Fibroblast of the aortic adventitia (primary cell): ENCODE results near the gene TNK1. TPM values are rescaled to one million over a fixed set of nuclear protein-coding genes. Genes with fewer than 3 reads are reported as not detected.

Source experiments
- DNase-seq: peaks from one replicate; pipeline ENCODE4 v3.0.0-alpha.2; 2010; ENCODE audit warnings: low read depth
- H3K4me3 ChIP-seq: 2 replicates; pipeline ENCODE4 v1.5.1; 2011; ENCODE audit warnings: low read depth, mild to moderate bottlenecking, control low read depth, low read length, moderate library complexity
- total RNA-seq: library from RNA; depleted of rRNA; stranded (reverse); fragments of >200 nt; gene quantifications from 2 replicates; pipeline ENCODE4 v1.2.3, GENCODE V29; 2012; ENCODE audit warnings: low replicate concordance
- TF ChIP-seq, protein P1 (sequence below): IDR thresholded peaks from 2 replicates; pipeline ENCODE4 v1.5.1; 2011; ENCODE audit warnings: mild to moderate bottlenecking, low read length, control low read depth, inconsistent platforms; ENCODE audit not compliant: insufficient read depth

The TNK1 gene
- total RNA-seq, 1 donor, result under 0.01 TPM

DNA sequence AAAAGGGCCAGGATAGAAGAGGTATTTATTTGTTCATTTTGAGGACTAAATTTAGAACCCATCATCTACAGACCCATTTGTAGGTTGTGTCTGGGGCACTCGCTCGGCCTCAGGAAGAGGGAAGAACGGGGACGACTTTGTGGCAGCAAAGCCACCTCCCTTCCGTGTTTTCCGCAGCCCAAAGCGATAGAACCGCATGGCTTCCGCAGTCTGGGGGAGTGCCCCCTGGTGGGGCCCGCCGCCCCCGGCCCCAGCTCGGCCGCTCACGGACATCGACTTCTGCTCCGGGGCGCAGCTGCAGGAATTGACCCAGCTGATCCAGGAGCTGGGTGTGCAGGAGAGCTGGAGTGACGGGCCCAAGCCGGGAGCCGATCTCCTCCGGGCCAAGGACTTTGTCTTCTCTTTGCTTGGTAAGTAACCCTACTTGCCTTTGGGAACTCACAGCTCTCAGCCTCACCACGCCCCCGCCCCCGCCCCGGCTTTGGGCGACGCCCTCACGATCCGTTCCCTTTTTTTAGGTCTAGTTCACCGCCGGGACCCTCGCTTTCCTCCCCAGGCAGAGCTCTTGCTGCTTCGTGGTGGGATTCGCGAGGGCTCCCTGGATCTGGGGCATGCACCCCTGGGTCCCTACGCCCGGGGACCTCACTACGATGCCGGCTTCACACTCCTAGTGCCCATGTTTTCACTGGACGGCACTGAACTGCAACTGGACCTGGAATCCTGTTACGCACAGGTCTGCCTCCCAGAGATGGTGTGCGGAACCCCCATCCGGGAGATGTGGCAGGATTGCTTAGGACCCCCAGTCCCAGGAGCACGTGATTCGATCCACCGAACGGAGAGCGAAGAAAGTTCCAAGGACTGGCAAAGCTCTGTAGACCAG, 55.0 kb downstream of the TNK1 start:
- TF ChIP-seq, protein P1, sequence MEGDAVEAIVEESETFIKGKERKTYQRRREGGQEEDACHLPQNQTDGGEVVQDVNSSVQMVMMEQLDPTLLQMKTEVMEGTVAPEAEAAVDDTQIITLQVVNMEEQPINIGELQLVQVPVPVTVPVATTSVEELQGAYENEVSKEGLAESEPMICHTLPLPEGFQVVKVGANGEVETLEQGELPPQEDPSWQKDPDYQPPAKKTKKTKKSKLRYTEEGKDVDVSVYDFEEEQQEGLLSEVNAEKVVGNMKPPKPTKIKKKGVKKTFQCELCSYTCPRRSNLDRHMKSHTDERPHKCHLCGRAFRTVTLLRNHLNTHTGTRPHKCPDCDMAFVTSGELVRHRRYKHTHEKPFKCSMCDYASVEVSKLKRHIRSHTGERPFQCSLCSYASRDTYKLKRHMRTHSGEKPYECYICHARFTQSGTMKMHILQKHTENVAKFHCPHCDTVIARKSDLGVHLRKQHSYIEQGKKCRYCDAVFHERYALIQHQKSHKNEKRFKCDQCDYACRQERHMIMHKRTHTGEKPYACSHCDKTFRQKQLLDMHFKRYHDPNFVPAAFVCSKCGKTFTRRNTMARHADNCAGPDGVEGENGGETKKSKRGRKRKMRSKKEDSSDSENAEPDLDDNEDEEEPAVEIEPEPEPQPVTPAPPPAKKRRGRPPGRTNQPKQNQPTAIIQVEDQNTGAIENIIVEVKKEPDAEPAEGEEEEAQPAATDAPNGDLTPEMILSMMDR, result no peak
- no peak for DNase-seq
- H3K4me3 ChIP-seq, result peak overlapping the region; percentile 38

DNA sequence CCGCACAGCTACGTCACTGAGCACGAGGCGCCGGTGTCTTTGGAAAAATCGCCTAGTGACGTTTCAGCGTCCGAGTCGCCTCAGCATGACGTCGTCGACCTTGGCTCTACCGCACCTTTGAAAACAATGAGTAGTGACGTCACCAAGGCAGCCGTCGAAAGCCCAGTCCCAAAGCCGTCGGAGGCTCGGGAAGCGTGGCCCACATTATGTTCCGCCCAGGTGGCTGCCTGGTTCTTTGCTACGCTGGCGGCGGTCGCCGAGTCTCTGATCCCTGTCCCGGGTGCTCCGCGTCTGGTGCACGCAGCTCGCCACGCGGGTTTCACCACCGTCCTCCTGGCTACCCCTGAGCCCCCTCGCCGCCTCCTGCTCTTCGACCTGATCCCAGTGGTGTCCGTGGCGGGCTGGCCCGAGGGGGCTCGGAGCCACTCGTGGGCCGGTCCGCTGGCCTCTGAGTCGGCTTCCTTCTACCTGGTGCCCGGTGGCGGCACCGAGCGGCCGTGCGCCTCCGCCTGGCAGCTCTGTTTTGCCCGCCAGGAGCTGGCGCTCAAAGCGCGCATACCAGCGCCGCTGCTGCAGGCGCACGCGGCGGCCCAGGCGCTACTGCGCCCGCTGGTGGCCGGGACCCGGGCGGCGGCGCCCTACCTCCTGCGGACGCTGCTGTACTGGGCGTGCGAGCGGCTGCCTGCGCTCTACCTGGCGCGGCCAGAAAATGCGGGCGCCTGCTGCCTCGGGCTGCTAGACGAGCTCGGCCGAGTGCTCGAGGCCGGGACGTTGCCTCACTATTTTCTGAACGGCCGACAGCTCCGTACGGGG, 55.9 kb downstream of the TNK1 start:
- peak; percentile 63 for DNase-seq
- TF ChIP-seq, protein P1, result peak; percentile 47

DNA sequence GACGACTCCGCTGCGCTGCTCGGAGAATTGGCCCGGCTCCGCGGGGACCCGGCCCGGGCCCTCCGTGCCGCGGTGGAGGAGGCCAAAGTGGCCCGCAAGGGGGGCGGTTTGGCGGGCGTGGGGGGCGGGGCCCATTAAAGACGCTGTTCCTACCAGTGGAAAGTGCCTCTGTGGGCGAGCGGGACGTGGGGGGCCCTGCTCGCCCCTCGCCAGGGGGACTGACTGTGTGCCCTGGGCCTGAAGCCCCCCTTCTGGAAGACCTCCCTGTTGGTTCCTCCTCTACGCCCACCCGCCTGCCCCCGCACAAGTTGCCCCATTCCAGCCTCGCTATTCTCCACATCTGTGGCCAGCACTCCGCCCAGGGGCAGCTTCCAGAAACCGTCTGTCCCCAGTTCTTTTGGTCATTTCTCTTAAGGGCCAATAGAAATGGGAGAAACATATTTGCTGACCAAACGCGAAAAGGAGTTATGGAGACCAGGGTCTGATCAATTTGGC, 56.5 kb downstream of the TNK1 start:
- H3K4me3 ChIP-seq, result peak overlapping the region; percentile 53
- TF ChIP-seq, protein P1, result no peak
- no peak for DNase-seq

More for the DNA sequence above, 55.9 kb downstream of the TNK1 start:
- peak overlapping the region; percentile 53 for H3K4me3 ChIP-seq

DNA sequence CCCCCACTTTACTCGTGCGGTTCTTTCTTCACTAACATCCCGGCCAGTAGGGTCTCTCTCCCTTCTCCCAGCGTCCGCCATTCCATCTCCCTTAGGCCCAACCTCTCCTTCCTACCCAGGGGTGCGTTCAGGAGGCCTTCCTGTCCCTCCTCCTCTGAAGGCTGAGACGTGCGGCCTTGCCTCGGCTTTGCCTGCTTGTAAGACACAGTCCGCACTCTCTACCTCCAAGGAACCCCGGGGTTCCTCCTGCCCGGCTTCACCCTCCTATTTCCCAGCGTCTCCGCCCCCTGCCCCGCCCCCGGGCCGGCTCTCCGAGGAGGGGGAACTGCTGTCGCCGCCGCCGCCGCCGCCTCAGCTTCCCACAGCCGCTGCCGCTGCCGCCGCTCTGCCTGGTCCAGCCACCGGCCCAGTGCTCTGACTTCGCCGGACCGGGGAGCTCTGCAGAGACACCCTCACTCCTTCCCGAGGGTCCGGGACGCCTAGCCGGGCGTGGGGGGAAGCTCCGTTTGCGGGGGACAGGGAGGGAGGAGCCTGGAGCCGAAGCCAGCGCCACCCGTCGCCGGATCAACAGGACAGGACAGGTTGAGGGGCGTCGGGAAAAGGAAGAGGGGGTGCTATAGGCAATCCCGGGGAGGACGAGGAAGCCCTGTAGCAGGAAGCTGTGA, 57.2 kb downstream of the TNK1 start:
- H3K4me3 ChIP-seq, result peak overlapping the region; percentile 35
- no peak for DNase-seq
- TF ChIP-seq, protein P1, result no peak

GRCh38 chr17:7438656-7439460, 58.0 kb downstream of the TNK1 start:
- no peak for DNase-seq
- TF ChIP-seq, protein P1, result no peak
- H3K4me3 ChIP-seq, result peak overlapping the region; percentile 17

Other genes starting within 250 kb of the TNK1 start
- gene ASGR1, start 201.7 kb upstream of the TNK1 start, total RNA-seq, result 0.09 and 2.8 TPM in 2 replicates
- gene DLG4, start 161.3 kb upstream of the TNK1 start, total RNA-seq, result 2.9 and 11.9 TPM in 2 replicates
- 136 and 210 TPM in 2 replicates for gene ACADVL, start 161.2 kb upstream of the TNK1 start, total RNA-seq
- gene DVL2, start 146.6 kb upstream of the TNK1 start, total RNA-seq, result 67.7 and 102 TPM in 2 replicates
- 26.7 and 40.3 TPM in 2 replicates for gene PHF23, start 141.6 kb upstream of the TNK1 start, total RNA-seq
- 293 and 420 TPM in 2 replicates for gene GABARAP, start 138.6 kb upstream of the TNK1 start, total RNA-seq
- gene CTDNEP1, start 129.4 kb upstream of the TNK1 start, total RNA-seq, result 15.3 and 41.2 TPM in 2 replicates
- gene ELP5, start 128.9 kb upstream of the TNK1 start, total RNA-seq, result 31.6 and 35.6 TPM in 2 replicates
- gene CLDN7, start 118.6 kb upstream of the TNK1 start, total RNA-seq, result 3.0 TPM in 1 of 2 replicates, not detected in the other
- gene SLC2A4, start 99.4 kb upstream of the TNK1 start, total RNA-seq, result 0.18 TPM in 1 of 2 replicates, not detected in the other
- gene YBX2, start 86.5 kb upstream of the TNK1 start, total RNA-seq, result not detected in 2 replicates
- gene EIF5A, start 73.5 kb upstream of the TNK1 start, total RNA-seq, result 78.3 and 1,006 TPM in 2 replicates
- gene GPS2, start 65.7 kb upstream of the TNK1 start, total RNA-seq, result 28.4 and 69.1 TPM in 2 replicates
- 17.4 and 17.7 TPM in 2 replicates for gene NEURL4, start 51.8 kb upstream of the TNK1 start, total RNA-seq
- 0.72 TPM in 1 of 2 replicates, not detected in the other for gene ACAP1, start 44.6 kb upstream of the TNK1 start, total RNA-seq
- gene KCTD11, start 28.9 kb upstream of the TNK1 start, total RNA-seq, result 6.1 and 6.9 TPM in 2 replicates
- gene TMEM95, start 25.9 kb upstream of the TNK1 start, total RNA-seq, result not detected in 2 replicates
- 19.5 and 26.9 TPM in 2 replicates for gene PLSCR3, start 13.4 kb downstream of the TNK1 start, total RNA-seq
- gene TMEM256, start 23.0 kb downstream of the TNK1 start, total RNA-seq, result 21.7 and 43.7 TPM in 2 replicates
- 7.0 and 20.3 TPM in 2 replicates for gene NLGN2, start 26.8 kb downstream of the TNK1 start, total RNA-seq
- gene SPEM1, start 39.2 kb downstream of the TNK1 start, total RNA-seq, result not detected in 2 replicates
- gene SPEM2, start 44.5 kb downstream of the TNK1 start, total RNA-seq, result not detected in 2 replicates
- 0.25 TPM in 1 of 2 replicates, not detected in the other for gene SPEM3, start 47.8 kb downstream of the TNK1 start, total RNA-seq
- gene TMEM102, start 54.3 kb downstream of the TNK1 start, total RNA-seq, result 1.6 and 2.2 TPM in 2 replicates
- gene FGF11, start 58.4 kb downstream of the TNK1 start, total RNA-seq, result 0.36 and 1.7 TPM in 2 replicates
- 4.7 and 6.1 TPM in 2 replicates for gene CHRNB1, start 64.0 kb downstream of the TNK1 start, total RNA-seq
- gene ZBTB4, start 98.5 kb downstream of the TNK1 start, total RNA-seq, result 37.4 and 45.5 TPM in 2 replicates
- not detected in 2 replicates for gene SLC35G6, start 100.4 kb downstream of the TNK1 start, total RNA-seq
- gene POLR2A, start 103.3 kb downstream of the TNK1 start, total RNA-seq, result 72.9 and 74.1 TPM in 2 replicates
- gene TNFSF12, start 168.0 kb downstream of the TNK1 start, total RNA-seq, result 10.1 and 14.5 TPM in 2 replicates
- gene TNFSF13, start 177.7 kb downstream of the TNK1 start, total RNA-seq, result 1.1 and 1.4 TPM in 2 replicates
- gene SENP3, start 180.8 kb downstream of the TNK1 start, total RNA-seq, result 14.6 and 60.4 TPM in 2 replicates
- 4.9 and 71.7 TPM in 2 replicates for gene CD68, start 198.5 kb downstream of the TNK1 start, total RNA-seq
- gene MPDU1, start 202.8 kb downstream of the TNK1 start, total RNA-seq, result 32.3 and 127 TPM in 2 replicates
- 0.57 and 1.4 TPM in 2 replicates for gene SOX15, start 209.0 kb downstream of the TNK1 start, total RNA-seq
- gene FXR2, start 233.8 kb downstream of the TNK1 start, total RNA-seq, result 27.1 and 33.1 TPM in 2 replicates
- 34.5 and 82.2 TPM in 2 replicates for gene SAT2, start 246.7 kb downstream of the TNK1 start, total RNA-seq
- 0.25 and 0.36 TPM in 2 replicates for gene SHBG, start 249.0 kb downstream of the TNK1 start, total RNA-seq